Gastroesophageal sphincter (tissue), 3 donors: ENCODE measurements around the gene PWP1.

Source experiments
- POLR2A ChIP-seq, 2 donors: fragments of 450-650 bp; IDR thresholded peaks; one replicate each; pipeline ENCODE4 v1.6.1; 2017; ENCODE audit warnings: antibody characterized with exemption in 2 of 2, mild to moderate bottlenecking in 2 of 2, moderate library complexity in 1 of 2
- TF ChIP-seq, protein P1 (sequence below), 4 experiments: fragments of 200-600 bp in 2 of 4; fragments of 450-650 bp in 2 of 4; sonication (generic) in 1 of 4; IDR thresholded peaks; one replicate each; pipeline ENCODE4 v1.5.1; 2017 to 2019; ENCODE audit warnings: antibody characterized with exemption in 4 of 4, mild to moderate bottlenecking in 2 of 4, moderate library complexity in 2 of 4

DNA sequence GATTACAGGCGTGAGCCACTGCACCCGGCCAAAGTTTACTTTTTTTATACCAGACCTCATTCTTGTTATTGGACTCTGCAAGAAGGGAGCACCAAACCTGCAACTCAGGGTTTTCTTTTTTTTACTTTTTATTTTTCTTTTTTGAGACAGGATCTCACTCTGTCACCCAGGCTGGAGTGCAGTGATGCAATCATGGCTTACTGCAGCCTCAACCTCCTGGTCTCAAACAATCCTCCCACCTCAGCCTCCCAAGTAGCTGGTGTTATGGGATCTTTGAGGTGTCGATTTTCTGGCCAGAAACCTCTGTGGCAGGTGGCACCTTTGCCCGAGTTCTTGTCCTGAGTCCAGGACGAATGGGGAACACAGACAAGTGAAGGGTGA lies 4.2 kb upstream of the PWP1 start:
- TF ChIP-seq POLR2A (IDR thresholded peaks at IDR 0.05): no peak
- TF ChIP-seq, protein P1, sequence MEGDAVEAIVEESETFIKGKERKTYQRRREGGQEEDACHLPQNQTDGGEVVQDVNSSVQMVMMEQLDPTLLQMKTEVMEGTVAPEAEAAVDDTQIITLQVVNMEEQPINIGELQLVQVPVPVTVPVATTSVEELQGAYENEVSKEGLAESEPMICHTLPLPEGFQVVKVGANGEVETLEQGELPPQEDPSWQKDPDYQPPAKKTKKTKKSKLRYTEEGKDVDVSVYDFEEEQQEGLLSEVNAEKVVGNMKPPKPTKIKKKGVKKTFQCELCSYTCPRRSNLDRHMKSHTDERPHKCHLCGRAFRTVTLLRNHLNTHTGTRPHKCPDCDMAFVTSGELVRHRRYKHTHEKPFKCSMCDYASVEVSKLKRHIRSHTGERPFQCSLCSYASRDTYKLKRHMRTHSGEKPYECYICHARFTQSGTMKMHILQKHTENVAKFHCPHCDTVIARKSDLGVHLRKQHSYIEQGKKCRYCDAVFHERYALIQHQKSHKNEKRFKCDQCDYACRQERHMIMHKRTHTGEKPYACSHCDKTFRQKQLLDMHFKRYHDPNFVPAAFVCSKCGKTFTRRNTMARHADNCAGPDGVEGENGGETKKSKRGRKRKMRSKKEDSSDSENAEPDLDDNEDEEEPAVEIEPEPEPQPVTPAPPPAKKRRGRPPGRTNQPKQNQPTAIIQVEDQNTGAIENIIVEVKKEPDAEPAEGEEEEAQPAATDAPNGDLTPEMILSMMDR (IDR thresholded peaks at IDR 0.05): no peak
